SK-N-SH treated with all-trans-retinoic acid at 6 μM for 48 hours (cell line): ENCODE results near the gene LCLAT1.
"Not testable (repeated sequence)": the region's sequence is repeated elsewhere in the genome, so short reads cannot be mapped to it uniquely, and the experiment has no call there.

Experiments used
- ATAC-seq: fragments of 200-7000 bp; cut with Tn5 transposase; 3 replicates; pipeline ENCODE4 v1.9.1; 2020; ENCODE audit warnings: mild to moderate bottlenecking, moderate library complexity
- ARNTL ChIP-seq: fragments of 450-650 bp; formaldehyde crosslinking; IDR thresholded peaks from 2 replicates; pipeline ENCODE4 v1.5.0; 2020; ENCODE audit warnings: low read depth, mild to moderate bottlenecking, moderate library complexity, borderline replicate concordance
- BACH2 ChIP-seq: fragments of 250-450 bp; sonication (Bioruptor Pico); IDR thresholded peaks from 2 replicates; pipeline ENCODE4 v1.9.0; 2021; ENCODE audit warnings: mild to moderate bottlenecking, borderline replicate concordance
- CSDC2 ChIP-seq: fragments of 250-450 bp; sonication (Bioruptor Pico); IDR thresholded peaks from 2 replicates; pipeline ENCODE4 v1.5.0; 2020; ENCODE audit warnings: mild to moderate bottlenecking, moderate library complexity
- ESRRG ChIP-seq: fragments of 250-450 bp; sonication (Bioruptor Pico); IDR thresholded peaks from 2 replicates; pipeline ENCODE4 v1.6.1; 2021; ENCODE audit warnings: mild to moderate bottlenecking
- GLIS3 ChIP-seq: fragments of 250-450 bp; sonication (Bioruptor Pico); IDR thresholded peaks from 2 replicates; pipeline ENCODE4 v1.5.0; 2020; ENCODE audit warnings: mild to moderate bottlenecking, moderate library complexity
- ISL1 ChIP-seq: fragments of 250-450 bp; sonication (Bioruptor Pico); IDR thresholded peaks from 2 replicates; pipeline ENCODE4 v2.1.2; 2022; ENCODE audit warnings: mild to moderate bottlenecking, moderate library complexity
- OSR1 ChIP-seq: fragments of 250-450 bp; sonication (Bioruptor Pico); IDR thresholded peaks from 2 replicates; pipeline ENCODE4 v1.8.0; 2022; ENCODE audit warnings: moderate library complexity, mild to moderate bottlenecking, inconsistent platforms
- PPARA ChIP-seq: fragments of 250-450 bp; sonication (Bioruptor Pico); IDR thresholded peaks from 2 replicates; pipeline ENCODE4 v1.5.0; 2020; ENCODE audit warnings: mild to moderate bottlenecking, borderline replicate concordance
- RARB ChIP-seq: fragments of 250-450 bp; sonication (Bioruptor Pico); IDR thresholded peaks from 2 replicates; pipeline ENCODE4 v1.8.0; 2021; ENCODE audit warnings: mild to moderate bottlenecking, moderate library complexity
- TCF4 ChIP-seq: fragments of 250-450 bp; sonication (Bioruptor Pico); IDR thresholded peaks from 2 replicates; pipeline ENCODE4 v1.8.0; 2021; ENCODE audit warnings: mild to moderate bottlenecking, moderate library complexity, borderline replicate concordance
- TOX ChIP-seq: fragments of 250-450 bp; sonication (Bioruptor Pico); IDR thresholded peaks from 2 replicates; pipeline ENCODE4 v1.8.0; 2021; ENCODE audit warnings: mild to moderate bottlenecking, moderate library complexity, borderline replicate concordance
- ZC3H10 ChIP-seq: fragments of 250-450 bp; sonication (Bioruptor Pico); IDR thresholded peaks from 2 replicates; pipeline ENCODE4 v1.5.1; 2021; ENCODE audit warnings: mild to moderate bottlenecking, moderate library complexity
- ZFP30 ChIP-seq: fragments of 450-650 bp; formaldehyde crosslinking; IDR thresholded peaks from 2 replicates; pipeline ENCODE4 v1.5.0; 2022; ENCODE audit warnings: mild to moderate bottlenecking, moderate library complexity
- ZNF565 ChIP-seq: fragments of 450-650 bp; formaldehyde crosslinking; conservative IDR thresholded peaks from 2 replicates; pipeline ENCODE4 v1.5.0; 2020; ENCODE audit warnings: low read depth, mild to moderate bottlenecking, moderate library complexity
- ZNF70 ChIP-seq: fragments of 450-650 bp; formaldehyde crosslinking; IDR thresholded peaks from 2 replicates; pipeline ENCODE4 v1.5.0; 2020; ENCODE audit warnings: mild to moderate bottlenecking, moderate library complexity
- ZNF8 ChIP-seq: fragments of 450-650 bp; formaldehyde crosslinking; IDR thresholded peaks from 2 replicates; pipeline ENCODE4 v1.5.0; 2020; ENCODE audit warnings: mild to moderate bottlenecking, moderate library complexity
- TF ChIP-seq, protein P1 (sequence below): fragments of 250-450 bp; sonication (Bioruptor Pico); IDR thresholded peaks from 2 replicates; pipeline ENCODE4 v1.8.0; 2021; ENCODE audit warnings: low read depth, mild to moderate bottlenecking, moderate library complexity, borderline replicate concordance
- TF ChIP-seq, protein P2 (sequence below): fragments of 250-450 bp; sonication (Bioruptor Pico); IDR thresholded peaks from 2 replicates; pipeline ENCODE4 v1.5.1; 2021; ENCODE audit warnings: mild to moderate bottlenecking, moderate library complexity
- TF ChIP-seq, protein P3 (sequence below): fragments of 250-450 bp; sonication (Bioruptor Pico); IDR thresholded peaks from 2 replicates; pipeline ENCODE4 v1.5.0; 2020; ENCODE audit warnings: mild to moderate bottlenecking, moderate library complexity
- TF ChIP-seq, protein P4 (sequence below): fragments of 250-450 bp; sonication (Bioruptor Pico); IDR thresholded peaks from 2 replicates; pipeline ENCODE4 v1.8.0; 2020; ENCODE audit warnings: mild to moderate bottlenecking, moderate library complexity, borderline replicate concordance

Gene LCLAT1

DNA sequence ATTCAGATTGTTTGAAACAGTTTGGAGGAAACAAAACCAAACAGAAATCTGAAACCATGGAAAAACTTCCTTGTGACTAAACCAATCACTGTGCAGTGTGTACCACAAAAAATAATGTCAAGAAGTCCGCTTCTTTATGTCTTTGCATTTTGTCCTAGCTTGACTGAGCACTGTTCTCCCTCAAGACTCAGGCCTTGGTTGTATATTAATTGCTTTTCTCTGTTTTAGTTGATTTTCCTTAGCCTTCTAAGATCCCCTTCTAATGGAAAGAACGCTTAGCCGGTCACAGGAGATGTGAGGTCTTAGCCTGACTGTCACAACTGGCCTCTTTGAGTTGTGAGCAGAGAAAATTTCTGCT is 56.6 kb downstream of the LCLAT1 start (continued):
- TF ChIP-seq, protein P1, sequence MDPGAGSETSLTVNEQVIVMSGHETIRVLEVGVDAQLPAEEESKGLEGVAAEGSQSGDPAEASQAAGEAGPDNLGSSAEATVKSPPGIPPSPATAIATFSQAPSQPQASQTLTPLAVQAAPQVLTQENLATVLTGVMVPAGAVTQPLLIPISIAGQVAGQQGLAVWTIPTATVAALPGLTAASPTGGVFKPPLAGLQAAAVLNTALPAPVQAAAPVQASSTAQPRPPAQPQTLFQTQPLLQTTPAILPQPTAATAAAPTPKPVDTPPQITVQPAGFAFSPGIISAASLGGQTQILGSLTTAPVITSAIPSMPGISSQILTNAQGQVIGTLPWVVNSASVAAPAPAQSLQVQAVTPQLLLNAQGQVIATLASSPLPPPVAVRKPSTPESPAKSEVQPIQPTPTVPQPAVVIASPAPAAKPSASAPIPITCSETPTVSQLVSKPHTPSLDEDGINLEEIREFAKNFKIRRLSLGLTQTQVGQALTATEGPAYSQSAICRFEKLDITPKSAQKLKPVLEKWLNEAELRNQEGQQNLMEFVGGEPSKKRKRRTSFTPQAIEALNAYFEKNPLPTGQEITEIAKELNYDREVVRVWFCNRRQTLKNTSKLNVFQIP (CRISPR knock-in tag): no peak
- TF ChIP-seq, protein P2, sequence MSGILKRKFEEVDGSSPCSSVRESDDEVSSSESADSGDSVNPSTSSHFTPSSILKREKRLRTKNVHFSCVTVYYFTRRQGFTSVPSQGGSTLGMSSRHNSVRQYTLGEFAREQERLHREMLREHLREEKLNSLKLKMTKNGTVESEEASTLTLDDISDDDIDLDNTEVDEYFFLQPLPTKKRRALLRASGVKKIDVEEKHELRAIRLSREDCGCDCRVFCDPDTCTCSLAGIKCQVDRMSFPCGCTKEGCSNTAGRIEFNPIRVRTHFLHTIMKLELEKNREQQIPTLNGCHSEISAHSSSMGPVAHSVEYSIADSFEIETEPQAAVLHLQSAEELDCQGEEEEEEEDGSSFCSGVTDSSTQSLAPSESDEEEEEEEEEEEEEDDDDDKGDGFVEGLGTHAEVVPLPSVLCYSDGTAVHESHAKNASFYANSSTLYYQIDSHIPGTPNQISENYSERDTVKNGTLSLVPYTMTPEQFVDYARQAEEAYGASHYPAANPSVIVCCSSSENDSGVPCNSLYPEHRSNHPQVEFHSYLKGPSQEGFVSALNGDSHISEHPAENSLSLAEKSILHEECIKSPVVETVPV (CRISPR knock-in tag): no peak
- TF ChIP-seq PPARA (CRISPR knock-in tag) (no peak), ZC3H10 (CRISPR knock-in tag) (no peak), ISL1 (CRISPR knock-in tag) (no peak)

DNA sequence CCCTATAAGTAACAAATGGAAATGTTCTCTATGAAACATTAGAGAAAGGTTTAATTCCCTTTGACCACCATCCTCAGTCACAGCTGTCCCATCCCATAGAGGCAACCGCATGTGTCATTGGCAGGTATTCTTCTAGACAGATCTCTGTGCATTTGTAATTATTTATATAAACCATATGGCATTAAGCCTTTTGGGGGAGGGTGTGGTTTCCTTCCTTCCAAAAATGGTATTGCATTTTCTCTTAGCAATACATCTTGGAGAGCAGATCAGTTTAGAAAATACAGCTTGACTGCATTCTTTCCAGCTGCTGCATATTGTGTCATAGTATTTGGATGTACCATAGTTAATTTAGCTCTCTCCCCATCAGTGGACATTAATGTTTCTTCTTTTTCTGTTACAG is 57.7 kb downstream of the LCLAT1 start:
- TF ChIP-seq TCF4 (CRISPR knock-in tag): no peak
- TF ChIP-seq ZNF8 (CRISPR knock-in tag): peak; percentile 17; the same call in 1 of the 2 replicates
- TF ChIP-seq, all 23 proteins: peak for 1
- ATAC-seq: no peak

DNA sequence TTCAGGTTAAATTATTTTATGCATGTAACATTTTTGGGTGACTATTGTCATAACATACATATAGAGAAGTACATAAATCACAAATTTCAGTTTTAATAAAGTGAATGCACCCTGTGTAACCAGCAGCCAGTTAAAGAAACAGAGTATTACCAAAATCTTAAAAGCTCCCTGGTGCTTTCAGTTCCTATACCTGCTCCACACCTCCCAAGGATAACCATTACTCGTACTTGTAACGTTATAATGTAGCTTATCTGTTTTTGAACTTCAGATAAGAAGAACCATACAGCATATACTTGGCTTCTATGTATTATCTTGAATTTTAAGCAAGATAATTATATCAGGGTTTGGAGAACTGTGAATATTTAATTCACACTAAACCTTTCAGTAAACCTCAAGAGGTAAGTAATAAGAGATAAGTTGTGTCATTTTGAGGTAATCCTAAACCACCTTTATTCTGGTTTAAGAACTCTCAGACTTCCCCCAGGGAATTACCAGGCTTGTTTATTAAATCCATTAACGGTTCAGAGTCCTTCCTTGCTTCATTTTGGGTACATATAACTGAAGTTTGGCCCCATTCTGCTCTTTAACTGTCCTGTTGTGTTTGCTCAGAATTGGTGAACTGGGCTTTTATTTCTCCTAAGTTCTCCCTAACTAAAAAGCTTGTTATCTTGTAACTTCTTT is 58.6 kb downstream of the LCLAT1 start:
- no peak for ATAC-seq
- no peak for TF ChIP-seq ZNF8 (CRISPR knock-in tag)
- TF ChIP-seq BACH2: no peak
- no peak for TF ChIP-seq ZFP30
- no peak for TF ChIP-seq ISL1 (CRISPR knock-in tag)

DNA sequence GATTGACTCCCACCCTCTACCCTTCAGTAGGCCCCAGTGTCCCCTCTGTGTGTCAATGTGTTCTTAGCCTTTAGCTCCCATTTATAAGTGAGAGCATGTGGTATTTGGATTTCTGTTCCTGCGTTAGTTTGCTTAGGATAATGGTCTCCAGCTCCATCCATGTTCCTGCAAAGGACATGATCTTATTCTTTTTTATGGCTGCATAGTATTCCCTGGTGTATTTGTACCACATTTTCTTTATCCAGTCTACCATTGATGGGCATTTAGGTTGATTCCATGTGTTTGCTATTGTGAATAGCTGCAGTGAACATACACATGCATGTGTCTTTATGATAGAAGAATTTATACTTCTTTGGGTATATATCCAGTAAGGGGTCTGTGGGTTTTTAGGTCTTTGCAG is 60.4 kb downstream of the LCLAT1 start:
- not testable (repeated sequence) for ATAC-seq

DNA sequence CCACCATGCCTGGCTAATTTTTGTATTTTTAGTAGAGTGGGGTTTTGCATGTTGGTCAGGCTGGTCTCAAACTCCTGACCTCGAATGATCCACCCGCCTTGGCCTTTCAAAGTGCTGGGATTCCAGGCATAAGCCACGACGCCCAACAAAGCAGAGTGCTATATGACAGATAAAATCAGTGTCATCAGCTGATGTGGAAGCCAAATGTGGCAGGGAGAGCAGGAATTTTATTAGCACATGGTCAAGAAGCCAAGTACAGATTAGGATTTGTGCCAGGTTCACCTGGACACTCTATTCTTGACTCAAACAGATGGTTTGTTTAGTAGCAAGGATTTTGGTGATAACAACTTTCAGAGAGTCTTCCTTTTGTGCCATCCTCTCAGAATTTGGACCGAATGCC is 62.7 kb downstream of the LCLAT1 start:
- TF ChIP-seq, protein P3, sequence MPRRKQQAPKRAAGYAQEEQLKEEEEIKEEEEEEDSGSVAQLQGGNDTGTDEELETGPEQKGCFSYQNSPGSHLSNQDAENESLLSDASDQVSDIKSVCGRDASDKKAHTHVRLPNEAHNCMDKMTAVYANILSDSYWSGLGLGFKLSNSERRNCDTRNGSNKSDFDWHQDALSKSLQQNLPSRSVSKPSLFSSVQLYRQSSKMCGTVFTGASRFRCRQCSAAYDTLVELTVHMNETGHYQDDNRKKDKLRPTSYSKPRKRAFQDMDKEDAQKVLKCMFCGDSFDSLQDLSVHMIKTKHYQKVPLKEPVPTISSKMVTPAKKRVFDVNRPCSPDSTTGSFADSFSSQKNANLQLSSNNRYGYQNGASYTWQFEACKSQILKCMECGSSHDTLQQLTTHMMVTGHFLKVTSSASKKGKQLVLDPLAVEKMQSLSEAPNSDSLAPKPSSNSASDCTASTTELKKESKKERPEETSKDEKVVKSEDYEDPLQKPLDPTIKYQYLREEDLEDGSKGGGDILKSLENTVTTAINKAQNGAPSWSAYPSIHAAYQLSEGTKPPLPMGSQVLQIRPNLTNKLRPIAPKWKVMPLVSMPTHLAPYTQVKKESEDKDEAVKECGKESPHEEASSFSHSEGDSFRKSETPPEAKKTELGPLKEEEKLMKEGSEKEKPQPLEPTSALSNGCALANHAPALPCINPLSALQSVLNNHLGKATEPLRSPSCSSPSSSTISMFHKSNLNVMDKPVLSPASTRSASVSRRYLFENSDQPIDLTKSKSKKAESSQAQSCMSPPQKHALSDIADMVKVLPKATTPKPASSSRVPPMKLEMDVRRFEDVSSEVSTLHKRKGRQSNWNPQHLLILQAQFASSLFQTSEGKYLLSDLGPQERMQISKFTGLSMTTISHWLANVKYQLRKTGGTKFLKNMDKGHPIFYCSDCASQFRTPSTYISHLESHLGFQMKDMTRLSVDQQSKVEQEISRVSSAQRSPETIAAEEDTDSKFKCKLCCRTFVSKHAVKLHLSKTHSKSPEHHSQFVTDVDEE (CRISPR knock-in tag): no peak
- TF ChIP-seq, protein P2 (CRISPR knock-in tag): no peak
- TF ChIP-seq ZFP30: no peak
- no peak for TF ChIP-seq ZNF8 (CRISPR knock-in tag)
- TF ChIP-seq RARB (CRISPR knock-in tag): no peak
- no peak for TF ChIP-seq ISL1 (CRISPR knock-in tag)
- no peak for TF ChIP-seq CSDC2
- no peak for TF ChIP-seq BACH2
- no peak for TF ChIP-seq ARNTL
- no peak for TF ChIP-seq GLIS3 (CRISPR knock-in tag)
- TF ChIP-seq TCF4 (CRISPR knock-in tag): no peak
- no peak for TF ChIP-seq ZNF70 (CRISPR knock-in tag)
- TF ChIP-seq, protein P4, sequence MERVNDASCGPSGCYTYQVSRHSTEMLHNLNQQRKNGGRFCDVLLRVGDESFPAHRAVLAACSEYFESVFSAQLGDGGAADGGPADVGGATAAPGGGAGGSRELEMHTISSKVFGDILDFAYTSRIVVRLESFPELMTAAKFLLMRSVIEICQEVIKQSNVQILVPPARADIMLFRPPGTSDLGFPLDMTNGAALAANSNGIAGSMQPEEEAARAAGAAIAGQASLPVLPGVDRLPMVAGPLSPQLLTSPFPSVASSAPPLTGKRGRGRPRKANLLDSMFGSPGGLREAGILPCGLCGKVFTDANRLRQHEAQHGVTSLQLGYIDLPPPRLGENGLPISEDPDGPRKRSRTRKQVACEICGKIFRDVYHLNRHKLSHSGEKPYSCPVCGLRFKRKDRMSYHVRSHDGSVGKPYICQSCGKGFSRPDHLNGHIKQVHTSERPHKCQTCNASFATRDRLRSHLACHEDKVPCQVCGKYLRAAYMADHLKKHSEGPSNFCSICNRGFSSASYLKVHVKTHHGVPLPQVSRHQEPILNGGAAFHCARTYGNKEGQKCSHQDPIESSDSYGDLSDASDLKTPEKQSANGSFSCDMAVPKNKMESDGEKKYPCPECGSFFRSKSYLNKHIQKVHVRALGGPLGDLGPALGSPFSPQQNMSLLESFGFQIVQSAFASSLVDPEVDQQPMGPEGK: no peak
- TF ChIP-seq OSR1 (CRISPR knock-in tag): no peak
- no peak for TF ChIP-seq ZNF565 (CRISPR knock-in tag)
- TF ChIP-seq PPARA (CRISPR knock-in tag): no peak
- TF ChIP-seq ZC3H10 (CRISPR knock-in tag): no peak
- no peak for TF ChIP-seq ESRRG (CRISPR knock-in tag)
- no peak for TF ChIP-seq TOX

More for the DNA sequence above, 62.7 kb downstream of the LCLAT1 start:
- no peak for ATAC-seq
